Activated T-cell treated with anti-CD3 and anti-CD28 coated beads for 1 hour (primary cell): ENCODE results near the gene DIO3.

Experiments used
- DNase-seq: peaks from one replicate; pipeline ENCODE4 v3.0.0-alpha.2; 2020; ENCODE audit warnings: low read depth

Gene DIO3

GRCh38 chr14:101598571-101599233 is 37.4 kb downstream of the DIO3 start:
- DNase-seq, result no peak

GRCh38 chr14:101599234-101599885 is 38.1 kb downstream of the DIO3 start:
- DNase-seq, result no peak

- DNase-seq, result no peak
These were observed 39.1 kb downstream of the DIO3 start for GRCh38 chr14:101600336-101600890.

- DNase-seq, result no peak
These were observed 39.8 kb downstream of the DIO3 start for GRCh38 chr14:101600891-101601605.

- DNase-seq, result no peak
These were observed 40.5 kb downstream of the DIO3 start for GRCh38 chr14:101601606-101602465.

- no peak for DNase-seq
These were observed 41.2 kb downstream of the DIO3 start for GRCh38 chr14:101602466-101602840.

- no peak for DNase-seq
These were observed 41.8 kb downstream of the DIO3 start for GRCh38 chr14:101603096-101603495.

GRCh38 chr14:101604228-101604934 is 43.1 kb downstream of the DIO3 start:
- no peak for DNase-seq

GRCh38 chr14:101604935-101605780 is 43.9 kb downstream of the DIO3 start:
- no peak for DNase-seq

- DNase-seq, result no peak
These were observed 44.5 kb downstream of the DIO3 start for GRCh38 chr14:101605836-101606235.
